ENCODE data around the gene DNAJC15. TPM values are rescaled to one million over a fixed set of nuclear protein-coding genes. Genes with fewer than 3 reads are reported as not detected.

DNAJC15 gene
- total and polyA plus RNA-seq, 2 donors (not counting 1 experiment from before 2014, with no cell fraction given) = 18.5 to 34.6 TPM

GRCh38 chr13:43046259-43046658, 22.9 kb downstream of the DNAJC15 start:
- Histone ChIP-seq H4K20me1 (ENCODE audit: control insufficient read depth, extremely low read depth, insufficient read depth, low read length) (no peaks in the 10 kb centered on the region), H3K4me3 (replicated peaks in 1 of 4; ENCODE audit: control extremely low read depth in 1 of 4, insufficient read depth in 1 of 4, low read depth in 3 of 4, low read length in 4 of 4) (no peak overlapping the region), H2AFZ (ENCODE audit: low read length) (no peak overlapping the region), H3K27ac (ENCODE audit: insufficient read depth, low read length) (no peak overlapping the region), H3K4me2 (ENCODE audit: extremely low read depth, insufficient read depth, low read length) (no peak overlapping the region), H3K9ac (ENCODE audit: insufficient read depth, low read length) (no peak overlapping the region), H3K9me3 (ENCODE audit: control insufficient read depth, insufficient read depth, low read depth, low read length) (no peaks in the 10 kb centered on the region), H3K27me3 (ENCODE audit: control insufficient read depth, insufficient read depth, low read length) (no peaks in the 10 kb centered on the region), H3K4me1 (ENCODE audit: control insufficient read depth, extremely low read depth, insufficient read depth, low read length) (no peaks in the 10 kb centered on the region), H3K36me3 (ENCODE audit: control insufficient read depth, insufficient read depth, low read length) (no peaks in the 10 kb centered on the region), H3K79me2 (ENCODE audit: control insufficient read depth, insufficient read depth, low read length) (peaks cover 4% of the 10 kb centered on the region)
- no peak for TF ChIP-seq CTCF (conservative IDR thresholded peaks at IDR 0.05 in 1 of 2, IDR thresholded peaks at IDR 0.05 in 1 of 2; ENCODE audit: low read depth in 1 of 2, low read length in 2 of 2)
- no peak for TF ChIP-seq EZH2 (IDR thresholded peaks at IDR 0.05; ENCODE audit: low read length, missing control alignments)
- DNase-seq (ENCODE audit: low read depth in 2 of 2) = no peak

- Histone ChIP-seq H3K79me2 (ENCODE audit: control insufficient read depth, insufficient read depth, low read length) (peaks cover 35% of the 10 kb centered on the region), H3K9ac (ENCODE audit: insufficient read depth, low read length) (peak overlapping the region; percentile 81), H3K4me2 (ENCODE audit: extremely low read depth, insufficient read depth, low read length) (peak overlapping the region; percentile 97), H2AFZ (ENCODE audit: low read length) (peak overlapping the region; percentile 73), H3K27me3 (ENCODE audit: control insufficient read depth, insufficient read depth, low read length) (no peaks in the 10 kb centered on the region), H3K9me3 (ENCODE audit: control insufficient read depth, insufficient read depth, low read depth, low read length) (no peaks in the 10 kb centered on the region), H3K36me3 (ENCODE audit: control insufficient read depth, insufficient read depth, low read length) (no peaks in the 10 kb centered on the region), H3K27ac (ENCODE audit: insufficient read depth, low read length) (peak overlapping the region; percentile 97), H3K4me1 (ENCODE audit: control insufficient read depth, extremely low read depth, insufficient read depth, low read length) (peaks cover 11% of the 10 kb centered on the region), H3K4me3 (replicated peaks in 1 of 4; ENCODE audit: control extremely low read depth in 1 of 4, insufficient read depth in 1 of 4, low read depth in 3 of 4, low read length in 4 of 4) (peak overlapping the region; percentile 67 to 96 (median 84)), H4K20me1 (ENCODE audit: control insufficient read depth, extremely low read depth, insufficient read depth, low read length) (no peaks in the 10 kb centered on the region)
- TF ChIP-seq CTCF (conservative IDR thresholded peaks at IDR 0.05 in 1 of 2, IDR thresholded peaks at IDR 0.05 in 1 of 2; ENCODE audit: low read depth in 1 of 2, low read length in 2 of 2) (no peak), EZH2 (IDR thresholded peaks at IDR 0.05; ENCODE audit: low read length, missing control alignments) (no peak)
- DNase-seq (ENCODE audit: low read depth in 2 of 2) = peak; percentile 84 to 87
These were observed 31.7 kb downstream of the DNAJC15 start for GRCh38 chr13:43054803-43055802.

- peak overlapping the region; percentile 27 for H3K27ac ChIP-seq (ENCODE audit: insufficient read depth, low read length)
- peak; percentile 20 to 58 for DNase-seq (ENCODE audit: low read depth in 2 of 2)
- H3K9ac ChIP-seq (ENCODE audit: insufficient read depth, low read length) = no peak overlapping the region
- peaks cover 32% of the 10 kb centered on the region for H3K79me2 ChIP-seq (ENCODE audit: control insufficient read depth, insufficient read depth, low read length)
- no peaks in the 10 kb centered on the region for H3K36me3 ChIP-seq (ENCODE audit: control insufficient read depth, insufficient read depth, low read length)
- TF ChIP-seq CTCF (conservative IDR thresholded peaks at IDR 0.05 in 1 of 2, IDR thresholded peaks at IDR 0.05 in 1 of 2; ENCODE audit: low read depth in 1 of 2, low read length in 2 of 2) = no peak
- no peak for TF ChIP-seq EZH2 (IDR thresholded peaks at IDR 0.05; ENCODE audit: low read length, missing control alignments)
- H2AFZ ChIP-seq (ENCODE audit: low read length) = no peak overlapping the region
- H4K20me1 ChIP-seq (ENCODE audit: control insufficient read depth, extremely low read depth, insufficient read depth, low read length) = no peaks in the 10 kb centered on the region
- no peak overlapping the region for H3K4me3 ChIP-seq (replicated peaks in 1 of 4; ENCODE audit: control extremely low read depth in 1 of 4, insufficient read depth in 1 of 4, low read depth in 3 of 4, low read length in 4 of 4)
- no peaks in the 10 kb centered on the region for H3K27me3 ChIP-seq (ENCODE audit: control insufficient read depth, insufficient read depth, low read length)
- no peaks in the 10 kb centered on the region for H3K9me3 ChIP-seq (ENCODE audit: control insufficient read depth, insufficient read depth, low read depth, low read length)
- no peak overlapping the region for H3K4me2 ChIP-seq (ENCODE audit: extremely low read depth, insufficient read depth, low read length)
- peaks cover 11% of the 10 kb centered on the region for H3K4me1 ChIP-seq (ENCODE audit: control insufficient read depth, extremely low read depth, insufficient read depth, low read length)
These were observed 34.4 kb downstream of the DNAJC15 start for GRCh38 chr13:43057653-43058317.

All from fibroblast of lung (primary cell).